Right kidney (tissue), 1 donor: ENCODE measurements around the gene GMPS.

Experiments used
- DNase-seq: peaks from one replicate; pipeline ENCODE4 v3.0.0-alpha.2; 2016

The GMPS gene

DNA sequence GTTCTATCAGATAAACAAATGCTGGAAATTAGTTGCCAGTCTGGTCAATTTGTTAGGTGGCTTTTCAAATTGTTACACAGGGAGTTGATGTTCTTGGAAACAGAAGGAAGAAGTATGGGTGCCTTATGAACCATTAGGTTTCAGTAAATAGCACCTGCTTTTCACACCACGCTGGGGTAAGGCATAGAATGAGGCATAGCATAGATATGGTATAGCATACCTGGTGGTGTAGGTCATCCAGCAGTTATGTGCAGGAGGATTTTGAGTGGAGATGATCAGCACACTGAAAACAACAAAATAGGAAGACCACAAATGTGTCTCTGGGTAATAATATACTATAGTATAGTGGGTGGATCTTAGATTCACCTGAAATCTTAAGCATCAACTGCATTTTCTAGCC, 121.4 kb downstream of the GMPS start:
- no peak for DNase-seq
